Muscle of leg (tissue), 11 donors: ENCODE measurements around the gene HDLBP. TPM values are rescaled to one million over a fixed set of nuclear protein-coding genes. Genes with fewer than 3 reads are reported as not detected.
A peak's percentile ranks its signal among the peaks of the same experiment; 100 is the strongest.

ENCODE experiments used
- DNase-seq: peaks from one replicate; pipeline ENCODE4 v3.0.0; 2013
- H3K27ac ChIP-seq: one replicate; pipeline ENCODE4 v1.5.1; 2013; ENCODE audit warnings: mild to moderate bottlenecking, low read length, control low read depth
- H3K27me3 ChIP-seq: one replicate; pipeline ENCODE4 v1.6.1; 2013; ENCODE audit warnings: low read length; ENCODE audit not compliant: control insufficient read depth, insufficient read depth
- H3K36me3 ChIP-seq: one replicate; pipeline ENCODE4 v1.6.1; 2013; ENCODE audit warnings: low read length; ENCODE audit not compliant: control insufficient read depth, insufficient read depth
- H3K4me1 ChIP-seq: one replicate; pipeline ENCODE4 v1.6.1; 2013; ENCODE audit warnings: low read length; ENCODE audit not compliant: control insufficient read depth, insufficient read depth
- H3K4me3 ChIP-seq: one replicate; pipeline ENCODE4 v1.5.1; 2013; ENCODE audit warnings: low read length, control low read depth
- H3K9me3 ChIP-seq: replicated peaks from 2 replicates; pipeline ENCODE4 v1.6.1; 2013; ENCODE audit warnings: low read depth, low read length; ENCODE audit not compliant: control insufficient read depth
- WGBS: methylation state at CpG from one replicate; pipeline ENCODE4 v1.1.5; 2013; ENCODE audit warnings: missing lambda C conversion rate; ENCODE audit not compliant: insufficient coverage; 5-methylcytosine and 5-hydroxymethylcytosine counted together
- polyA plus RNA-seq, 8 donors: library from polyadenylated mRNA; unstranded; fragments of 120-200 nt; gene quantifications; one replicate each; pipeline versions ENCODE4 v1.2.1 to v1.2.3, GENCODE V29; 2013; ENCODE audit warnings: inconsistent platforms in 1 of 8, low replicate concordance in 1 of 8; ENCODE audit not compliant: insufficient read length in 8 of 8, insufficient read depth in 1 of 8
- total RNA-seq: library from RNA; stranded (reverse); fragments of 120-200 nt; gene quantifications from one replicate; pipeline ENCODE4 v1.2.4, GENCODE V29; 2013

Gene HDLBP
- total and polyA plus RNA-seq, 9 donors: 331 to 470 (median 404) TPM

- 78% methylated on average over 15 of the region's 16 CpGs for WGBS
- Histone ChIP-seq H3K27me3 (no peaks in the 10 kb centered on the region), H3K4me1 (peaks cover 19% of the 10 kb centered on the region), H3K4me3 (no peak overlapping the region), H3K36me3 (peaks cover 54% of the 10 kb centered on the region), H3K27ac (no peak overlapping the region), H3K9me3 (no peaks in the 10 kb centered on the region)
- no peak for DNase-seq
Measured at GRCh38 chr2:241225983-241226382, 89.5 kb downstream of the HDLBP start.

- Histone ChIP-seq H3K36me3 (peaks cover 50% of the 10 kb centered on the region), H3K4me3 (no peak overlapping the region), H3K4me1 (peaks cover 19% of the 10 kb centered on the region), H3K27me3 (no peaks in the 10 kb centered on the region), H3K9me3 (no peaks in the 10 kb centered on the region), H3K27ac (no peak overlapping the region)
- 83% methylated on average over 6 of the region's 16 CpGs for WGBS
- no peak for DNase-seq
Measured at GRCh38 chr2:241225545-241225944, 89.9 kb downstream of the HDLBP start.

- Histone ChIP-seq H3K27ac (no peak overlapping the region), H3K36me3 (peaks cover 44% of the 10 kb centered on the region), H3K4me1 (peaks cover 19% of the 10 kb centered on the region), H3K4me3 (no peak overlapping the region), H3K9me3 (no peaks in the 10 kb centered on the region), H3K27me3 (no peaks in the 10 kb centered on the region)
- DNase-seq: no peak
- WGBS: 56% methylated on average over 5 of the region's 8 CpGs
Measured at GRCh38 chr2:241224851-241225438, 90.5 kb downstream of the HDLBP start.

GRCh38 chr2:241224018-241224850 is 91.2 kb downstream of the HDLBP start:
- H3K27ac ChIP-seq: peak overlapping the region; percentile 35
- peaks cover 37% of the 10 kb centered on the region for H3K36me3 ChIP-seq
- 23% methylated on average over 26 of the region's 26 CpGs for WGBS
- no peak overlapping the region for H3K4me3 ChIP-seq
- H3K9me3 ChIP-seq: no peaks in the 10 kb centered on the region
- H3K27me3 ChIP-seq: no peaks in the 10 kb centered on the region
- peak; percentile 81 for DNase-seq
- peaks cover 19% of the 10 kb centered on the region for H3K4me1 ChIP-seq

GRCh38 chr2:241223211-241224017 is 92.1 kb downstream of the HDLBP start:
- Histone ChIP-seq H3K4me3 (no peak overlapping the region), H3K36me3 (peaks cover 29% of the 10 kb centered on the region), H3K9me3 (no peaks in the 10 kb centered on the region), H3K27me3 (no peaks in the 10 kb centered on the region), H3K4me1 (peaks cover 26% of the 10 kb centered on the region), H3K27ac (peak overlapping the region; percentile 35)
- no peak for DNase-seq
- 50% methylated on average over 19 of the region's 23 CpGs for WGBS

GRCh38 chr2:241219856-241220356 is 95.6 kb downstream of the HDLBP start:
- Histone ChIP-seq H3K4me1 (peaks cover 43% of the 10 kb centered on the region), H3K27me3 (no peaks in the 10 kb centered on the region), H3K4me3 (no peak overlapping the region), H3K9me3 (no peaks in the 10 kb centered on the region), H3K27ac (no peak overlapping the region), H3K36me3 (peaks cover 1% of the 10 kb centered on the region)
- WGBS: 100% methylated on average over 1 of the region's 6 CpGs
- no peak for DNase-seq

- H3K27me3 ChIP-seq: no peaks in the 10 kb centered on the region
- peak overlapping the region; percentile 49 for H3K4me3 ChIP-seq
- H3K27ac ChIP-seq: no peak overlapping the region
- no peaks in the 10 kb centered on the region for H3K36me3 ChIP-seq
- no peak for DNase-seq
- peaks cover 34% of the 10 kb centered on the region for H3K4me1 ChIP-seq
- no peaks in the 10 kb centered on the region for H3K9me3 ChIP-seq
- WGBS: 0% methylated on average over 1 of the region's 4 CpGs
Measured at GRCh38 chr2:241219030-241219382, 96.5 kb downstream of the HDLBP start.

GRCh38 chr2:241218131-241219029 is 97.1 kb downstream of the HDLBP start:
- Histone ChIP-seq H3K9me3 (no peaks in the 10 kb centered on the region), H3K27ac (peak overlapping the region; percentile 20), H3K27me3 (no peaks in the 10 kb centered on the region), H3K4me1 (peaks cover 32% of the 10 kb centered on the region), H3K36me3 (no peaks in the 10 kb centered on the region), H3K4me3 (peak overlapping the region; percentile 49)
- under 1% methylated on average over 59 of the region's 83 CpGs for WGBS
- peak; percentile 65 for DNase-seq

GRCh38 chr2:241217320-241218031 is 98.0 kb downstream of the HDLBP start:
- no peaks in the 10 kb centered on the region for H3K27me3 ChIP-seq
- H3K4me1 ChIP-seq: peaks cover 38% of the 10 kb centered on the region
- under 1% methylated on average over 52 of the region's 77 CpGs for WGBS
- peak; percentile 87 for DNase-seq
- peak overlapping the region; percentile 88 for H3K27ac ChIP-seq
- no peaks in the 10 kb centered on the region for H3K36me3 ChIP-seq
- H3K9me3 ChIP-seq: no peaks in the 10 kb centered on the region
- peak overlapping the region; percentile 47 for H3K4me3 ChIP-seq
